OCI-LY7 (cell line): ENCODE measurements around the gene EOLA1. TPM values are rescaled to one million over a fixed set of nuclear protein-coding genes. Genes with fewer than 3 reads are reported as not detected.
"Not testable (repeated sequence)": the region's sequence is repeated elsewhere in the genome, so short reads cannot be mapped to it uniquely, and the experiment has no call there.

Source experiments
- BruUV-seq: library from RNA; stranded (reverse); fragments of 400-500 nt; replicated peaks from 2 replicates; lab custom pipeline; 2021; lab: Mats Ljungman, UMichigan
- CTCF ChIA-PET: fragments of 300-600 bp; sonication (Branson Sonifier 250); formaldehyde crosslinking; loops from one replicate; lab custom pipeline; 2022; ENCODE audit warnings: antibody characterized with exemption; ENCODE audit not compliant: unreplicated experiment; lab: Charles Lee
- POLR2A ChIA-PET: fragments of 300-600 bp; sonication (Branson Sonifier 250); formaldehyde crosslinking; loops from one replicate; lab custom pipeline; 2022; ENCODE audit warnings: antibody characterized with exemption; lab: Charles Lee
- DNase-seq: peaks from one replicate; pipeline ENCODE4 v3.0.0-alpha.2; 2015; ENCODE audit warnings: low spot score
- H2AFZ ChIP-seq: fragments of 200-600 bp; sonication (generic), shearing (Covaris generic); 2 replicates; pipeline ENCODE4 v1.6.1; 2014; ENCODE audit warnings: mild to moderate bottlenecking, antibody characterized with exemption, low read length, moderate library complexity
- H3K27ac ChIP-seq: fragments of 200-600 bp; sonication (generic); 2 replicates; pipeline ENCODE4 v1.5.1; 2014; ENCODE audit warnings: mixed run types, low read depth, mild to moderate bottlenecking, moderate library complexity, low read length, inconsistent platforms; ENCODE audit not compliant: poor library complexity, severe bottlenecking
- H3K36me3 ChIP-seq: fragments of 200-600 bp; sonication (generic); 2 replicates; pipeline ENCODE4 v1.6.1; 2014; ENCODE audit warnings: mild to moderate bottlenecking, antibody characterized with exemption, low read length, moderate library complexity, mixed read lengths; ENCODE audit not compliant: insufficient read depth
- H3K4me1 ChIP-seq: fragments of 200-600 bp; sonication (generic); 2 replicates; pipeline ENCODE4 v1.5.1; 2014; ENCODE audit warnings: mild to moderate bottlenecking, low read length; ENCODE audit not compliant: insufficient read depth, poor library complexity, severe bottlenecking
- H3K4me2 ChIP-seq: fragments of 200-600 bp; sonication (generic); 2 replicates; pipeline ENCODE4 v1.6.1; 2014; ENCODE audit warnings: mild to moderate bottlenecking, low read length
- H3K4me3 ChIP-seq: fragments of 200-600 bp; sonication (generic); 2 replicates; pipeline ENCODE4 v1.5.1; 2014; ENCODE audit warnings: mild to moderate bottlenecking, low read depth, low read length; ENCODE audit not compliant: poor library complexity, severe bottlenecking
- H3K79me2 ChIP-seq: fragments of 200-600 bp; sonication (generic); 2 replicates; pipeline ENCODE4 v1.6.1; 2016; ENCODE audit warnings: low read depth, mild to moderate bottlenecking, low read length, moderate library complexity, mixed read lengths; ENCODE audit not compliant: insufficient read depth
- H3K9me2 ChIP-seq: fragments of 200-600 bp; sonication (generic); 2 replicates; pipeline ENCODE4 v1.6.1; 2016; ENCODE audit warnings: mild to moderate bottlenecking, low read length, mixed read lengths; ENCODE audit not compliant: insufficient read depth
- H3K9me3 ChIP-seq: fragments of 200-600 bp; sonication (generic); 2 replicates; pipeline ENCODE4 v1.6.1; 2014; ENCODE audit warnings: mild to moderate bottlenecking, mixed run types, low read length, mixed read lengths
- H4K20me1 ChIP-seq: fragments of 200-600 bp; sonication (generic); 2 replicates; pipeline ENCODE4 v1.6.1; 2014; ENCODE audit warnings: mild to moderate bottlenecking, antibody characterized with exemption, low read length, moderate library complexity, mixed read lengths; ENCODE audit not compliant: insufficient read depth
- EZH2phosphoT487 ChIP-seq: fragments of 200-600 bp; sonication (generic); IDR thresholded peaks from 2 replicates; pipeline ENCODE4 v1.6.1; 2018; ENCODE audit warnings: low read depth, borderline replicate concordance, mild to moderate bottlenecking, mixed run types, antibody characterized with exemption, low read length, moderate library complexity, mixed read lengths
- intact Hi-C: fragments of 100-400 bp; cut with micrococcal nuclease; formaldehyde crosslinking; loops from one replicate; pipeline ENCODE4 v1.10.0; 2022; ENCODE audit not compliant: unreplicated experiment
- total RNA-seq, 2 experiments: library from RNA; depleted of rRNA in 1 of 2; stranded (reverse); fragments of >200 nt in 1 of 2; shearing (Covaris generic) in 1 of 2; gene quantifications; 2 replicates each; pipeline ENCODE4 v1.2.3, GENCODE V29; 2014 to 2022
- TF ChIP-seq, protein P1 (sequence below): fragments of 200-600 bp; sonication (generic); conservative IDR thresholded peaks from 2 replicates; pipeline ENCODE4 v1.5.1; 2014; ENCODE audit warnings: mild to moderate bottlenecking, antibody characterized with exemption, low read length, moderate library complexity, mixed read lengths

Gene EOLA1
- total RNA-seq, 2 experiments from 2014 or later = 13.0 to 22.9 TPM

DNA sequence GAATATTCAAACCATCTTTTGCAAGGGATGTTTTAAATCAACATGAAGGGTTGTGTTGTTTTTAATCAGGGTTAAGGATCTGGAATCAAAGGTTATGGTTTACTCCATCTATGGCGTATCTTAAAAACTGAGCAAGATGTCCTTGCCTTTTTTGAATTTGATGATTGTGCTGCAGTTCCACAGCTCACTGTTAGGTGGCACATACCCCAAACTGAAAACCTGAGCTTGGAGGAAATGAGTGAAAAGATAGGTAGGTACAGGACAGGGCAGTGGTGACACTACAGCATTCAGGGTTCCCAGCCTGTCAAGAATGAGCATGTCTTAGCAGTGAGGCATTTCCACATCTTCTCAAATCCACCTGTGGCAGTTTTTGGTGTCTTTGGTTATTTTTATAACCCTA, 13.1 kb upstream of the EOLA1 start:
- TF ChIP-seq, protein P1, sequence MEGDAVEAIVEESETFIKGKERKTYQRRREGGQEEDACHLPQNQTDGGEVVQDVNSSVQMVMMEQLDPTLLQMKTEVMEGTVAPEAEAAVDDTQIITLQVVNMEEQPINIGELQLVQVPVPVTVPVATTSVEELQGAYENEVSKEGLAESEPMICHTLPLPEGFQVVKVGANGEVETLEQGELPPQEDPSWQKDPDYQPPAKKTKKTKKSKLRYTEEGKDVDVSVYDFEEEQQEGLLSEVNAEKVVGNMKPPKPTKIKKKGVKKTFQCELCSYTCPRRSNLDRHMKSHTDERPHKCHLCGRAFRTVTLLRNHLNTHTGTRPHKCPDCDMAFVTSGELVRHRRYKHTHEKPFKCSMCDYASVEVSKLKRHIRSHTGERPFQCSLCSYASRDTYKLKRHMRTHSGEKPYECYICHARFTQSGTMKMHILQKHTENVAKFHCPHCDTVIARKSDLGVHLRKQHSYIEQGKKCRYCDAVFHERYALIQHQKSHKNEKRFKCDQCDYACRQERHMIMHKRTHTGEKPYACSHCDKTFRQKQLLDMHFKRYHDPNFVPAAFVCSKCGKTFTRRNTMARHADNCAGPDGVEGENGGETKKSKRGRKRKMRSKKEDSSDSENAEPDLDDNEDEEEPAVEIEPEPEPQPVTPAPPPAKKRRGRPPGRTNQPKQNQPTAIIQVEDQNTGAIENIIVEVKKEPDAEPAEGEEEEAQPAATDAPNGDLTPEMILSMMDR = peak; percentile 64
- TF ChIP-seq EZH2phosphoT487 = no peak
- ChIA-PET CTCF (interaction anchor here (0.6 kb wide), 1 partner anchor 12 kb away, joined by 3 read pairs; the partner anchor contains the start of gene EOLA1), POLR2A (no interaction called here)
- Histone ChIP-seq H3K9me3 (no peaks in the 10 kb centered on the region), H3K4me3 (no peak overlapping the region), H3K9me2 (no peaks in the 10 kb centered on the region), H3K27ac (no peak overlapping the region), H2AFZ (no peak overlapping the region), H3K79me2 (no peaks in the 10 kb centered on the region), H3K36me3 (no peaks in the 10 kb centered on the region; the same call in 1 of the 2 replicates), H4K20me1 (no peaks in the 10 kb centered on the region), H3K4me1 (peaks cover 38% of the 10 kb centered on the region), H3K4me2 (no peak overlapping the region)
- peak; percentile 43 for DNase-seq
- no TSS peak for BruUV-seq
- intact Hi-C loops = no loop called here

- peaks cover 38% of the 10 kb centered on the region for H3K4me1 ChIP-seq
- TF ChIP-seq, protein P1 = no peak
- no peak for TF ChIP-seq EZH2phosphoT487
- H3K27ac ChIP-seq = no peak overlapping the region
- H3K4me2 ChIP-seq = no peak overlapping the region
- DNase-seq = no peak
- ChIA-PET POLR2A (interaction anchor here (0.6 to 2.1 kb wide), 2 partner anchors 11 to 1711 kb away, joined by 3 to 10 read pairs; no protein-coding TSS in a partner anchor), CTCF (no interaction called here)
- no TSS peak for BruUV-seq
- H3K36me3 ChIP-seq = no peaks in the 10 kb centered on the region; the same call in 1 of the 2 replicates
- no peaks in the 10 kb centered on the region for H3K9me3 ChIP-seq
- H3K4me3 ChIP-seq = no peak overlapping the region
- no peaks in the 10 kb centered on the region for H3K79me2 ChIP-seq
- intact Hi-C loops = no loop called here
- no peak overlapping the region for H2AFZ ChIP-seq
- no peaks in the 10 kb centered on the region for H4K20me1 ChIP-seq
- H3K9me2 ChIP-seq = no peaks in the 10 kb centered on the region
Measured at GRCh38 chrX:149528381-149528780, 12.4 kb upstream of the EOLA1 start.

- peak; percentile 39 for DNase-seq
- no TSS peak for BruUV-seq
- H4K20me1 ChIP-seq = no peaks in the 10 kb centered on the region
- intact Hi-C loops = no loop called here
- H3K36me3 ChIP-seq = no peaks in the 10 kb centered on the region; the same call in 1 of the 2 replicates
- no peaks in the 10 kb centered on the region for H3K9me3 ChIP-seq
- no peak overlapping the region for H3K4me2 ChIP-seq
- TF ChIP-seq EZH2phosphoT487 = no peak
- TF ChIP-seq, protein P1 = 0 out of 2 replicates have a peak, but pooled peaks have one; percentile 18
- H3K9me2 ChIP-seq = no peaks in the 10 kb centered on the region
- H3K79me2 ChIP-seq = no peaks in the 10 kb centered on the region
- peaks cover 20% of the 10 kb centered on the region for H3K4me1 ChIP-seq
- no peak overlapping the region for H3K27ac ChIP-seq
- CTCF ChIA-PET = no interaction called here
- no peak overlapping the region for H3K4me3 ChIP-seq
- no peak overlapping the region for H2AFZ ChIP-seq
- POLR2A ChIA-PET = no interaction called here
Measured at GRCh38 chrX:149531599-149531998, 9.2 kb upstream of the EOLA1 start.

DNA sequence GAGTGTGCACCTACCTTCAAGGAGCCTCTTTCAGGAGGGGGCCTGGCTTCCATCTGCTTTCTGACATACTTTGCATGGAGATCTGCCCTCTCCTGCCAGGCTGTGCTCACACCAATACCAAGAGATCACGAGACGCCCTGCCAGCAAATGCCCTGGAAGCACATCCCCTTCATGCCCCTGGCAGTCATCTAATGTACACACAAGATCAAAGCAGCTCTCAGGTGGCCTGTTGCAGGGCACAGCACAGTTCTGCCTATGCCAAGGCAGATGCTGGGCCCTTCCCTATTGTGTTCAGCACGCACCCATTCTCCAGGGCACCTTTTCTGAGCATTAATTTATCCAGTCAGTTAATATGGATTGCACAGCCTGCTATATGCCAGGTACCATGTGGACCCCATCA, 7.9 kb upstream of the EOLA1 start:
- H3K9me2 ChIP-seq, H3K36me3 ChIP-seq, H3K4me3 ChIP-seq, H3K4me2 ChIP-seq, H2AFZ ChIP-seq, BruUV-seq, H4K20me1 ChIP-seq, DNase-seq, intact Hi-C loops, CTCF ChIA-PET, POLR2A ChIA-PET, H3K9me3 ChIP-seq, H3K27ac ChIP-seq, H3K79me2 ChIP-seq: not testable (repeated sequence)
- H3K4me1 ChIP-seq = peaks cover 22% of the 10 kb centered on the region
